Measurements from ENCODE around the gene SUMF1.

SUMF1 gene

GRCh38 chr3:4497005-4497692, 30.1 kb upstream of the SUMF1 start:
- no peak for DNase-seq

DNA sequence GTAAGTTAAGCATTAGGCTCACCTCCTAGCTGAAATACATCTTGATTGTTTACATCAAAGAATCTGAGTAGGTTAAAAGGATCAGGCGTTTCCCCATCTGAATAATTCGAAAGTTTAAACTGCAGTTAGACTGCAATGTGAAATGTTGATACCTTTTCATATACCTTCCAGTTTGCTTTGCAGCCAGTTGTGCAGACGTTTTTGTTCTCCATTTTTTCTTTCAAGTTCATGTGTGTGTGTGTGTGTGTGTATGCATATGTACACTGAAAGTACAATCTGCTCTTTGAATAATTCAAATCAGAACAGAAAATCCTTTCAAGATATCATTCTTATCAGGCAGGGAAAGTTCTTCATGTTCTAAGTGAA, 29.0 kb upstream of the SUMF1 start:
- no peak for DNase-seq

DNA sequence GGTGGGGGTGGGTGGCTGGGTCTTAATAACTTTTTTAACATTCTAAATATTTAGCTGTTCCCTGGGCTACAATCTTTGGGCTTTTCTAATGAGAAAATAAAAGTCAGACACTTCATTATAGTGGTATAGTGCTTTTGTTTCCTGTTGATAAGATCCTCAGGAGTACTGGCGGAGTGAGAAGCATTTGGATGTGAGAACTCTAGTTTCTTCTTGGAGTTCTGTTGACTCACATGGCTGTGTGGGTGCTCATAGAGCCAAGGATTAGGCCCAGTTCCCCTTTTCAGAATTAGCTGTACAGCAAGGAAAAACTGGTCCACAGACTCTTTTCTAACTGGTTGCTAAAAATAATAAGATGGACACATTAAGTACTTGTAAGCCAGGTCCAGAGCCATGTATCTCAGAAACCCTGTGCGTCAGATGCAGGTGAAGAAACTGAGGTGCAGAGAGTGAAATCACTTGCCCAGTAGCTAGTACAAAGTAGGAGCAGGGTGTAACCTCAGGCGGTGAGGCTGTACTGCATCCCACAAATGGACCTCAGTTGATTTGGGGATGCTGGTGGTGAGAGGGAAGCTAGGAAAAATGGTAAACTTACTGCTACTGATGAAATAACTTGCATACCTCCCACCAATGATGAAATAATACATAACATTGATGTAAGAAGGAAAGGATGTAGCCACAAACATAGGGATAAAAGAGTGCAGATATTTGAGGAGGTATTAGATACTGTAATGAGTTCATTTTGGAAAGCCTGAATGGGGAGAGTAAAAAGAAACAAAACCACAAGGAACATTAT, 28.4 kb upstream of the SUMF1 start:
- DNase-seq, result no peak

- DNase-seq, result no peak
Measured at GRCh38 chr3:4494895-4495264, 27.8 kb upstream of the SUMF1 start.

GRCh38 chr3:4493941-4494894, 27.1 kb upstream of the SUMF1 start:
- no peak for DNase-seq

DNA sequence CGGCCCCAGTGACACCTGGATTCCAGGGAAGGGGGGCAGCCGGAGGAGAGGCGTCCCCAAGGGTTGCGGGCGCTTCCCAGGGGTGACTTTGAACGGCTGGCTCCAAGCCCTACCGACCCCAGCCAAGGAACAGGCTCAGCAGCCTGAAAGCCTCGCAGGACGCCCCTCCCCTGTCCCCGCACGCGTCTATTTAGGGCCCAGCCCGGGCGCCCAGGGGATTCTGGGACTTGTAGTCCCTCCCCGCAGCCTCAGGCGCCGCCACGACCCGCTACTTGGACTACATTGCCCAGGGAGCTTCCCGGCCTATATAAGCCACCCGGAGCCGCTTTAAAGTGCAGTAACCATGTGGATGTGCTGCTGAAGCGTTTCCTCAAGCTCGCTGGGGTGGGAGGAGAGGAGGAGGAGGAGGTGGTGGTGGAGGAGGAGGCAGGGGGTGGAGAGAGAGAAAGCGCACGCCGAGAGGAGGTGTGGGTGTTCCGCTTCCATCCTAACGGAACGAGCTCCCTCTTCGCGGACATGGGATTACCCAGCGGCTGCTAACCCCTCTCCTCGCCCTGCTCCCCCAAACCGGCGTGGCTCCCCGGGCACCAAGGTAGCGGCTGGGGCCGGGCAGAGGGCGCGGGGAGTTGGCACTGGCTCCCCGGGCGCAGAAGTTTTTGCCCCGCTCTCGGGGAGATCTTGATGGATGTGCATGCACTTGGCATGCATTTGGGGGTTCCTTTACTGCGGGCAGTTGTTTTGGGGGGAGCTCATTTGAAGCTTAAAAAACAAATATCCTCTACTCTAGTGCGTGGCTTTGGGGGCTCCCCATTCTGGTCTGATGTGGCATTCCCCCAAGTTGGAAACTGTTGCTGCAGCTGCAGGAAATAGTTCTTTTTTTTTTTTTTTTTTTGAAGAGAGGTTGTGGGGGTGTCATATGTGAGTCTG, 26.2 kb upstream of the SUMF1 start, which contains the start of gene ITPR1:
ITPR1 (plus strand) TSS at position 335 of the 927 bp plus-strand sequence. CDS start 23,144 bp downstream, outside the sequence.
- peak; percentile 99 for DNase-seq

- DNase-seq, result no peak
Measured at GRCh38 chr3:4492208-4493013, 25.3 kb upstream of the SUMF1 start.

DNA sequence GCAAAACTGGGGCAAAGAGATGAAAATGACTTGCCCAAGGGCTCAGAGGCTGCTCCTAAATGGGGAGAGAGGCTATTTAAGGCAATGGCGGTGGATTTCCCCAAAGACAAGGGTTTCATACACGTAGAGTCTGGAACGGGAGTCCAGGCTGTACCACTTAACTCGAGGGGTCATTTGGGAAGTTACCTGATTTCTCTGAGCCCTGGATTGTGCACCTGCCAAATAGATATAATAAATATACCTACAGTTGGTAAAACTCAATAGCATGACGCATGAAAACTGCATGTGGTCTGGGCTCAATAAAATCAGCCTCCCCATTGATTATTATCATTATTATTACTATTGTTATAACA, 24.8 kb upstream of the SUMF1 start:
- no peak for DNase-seq

DNA sequence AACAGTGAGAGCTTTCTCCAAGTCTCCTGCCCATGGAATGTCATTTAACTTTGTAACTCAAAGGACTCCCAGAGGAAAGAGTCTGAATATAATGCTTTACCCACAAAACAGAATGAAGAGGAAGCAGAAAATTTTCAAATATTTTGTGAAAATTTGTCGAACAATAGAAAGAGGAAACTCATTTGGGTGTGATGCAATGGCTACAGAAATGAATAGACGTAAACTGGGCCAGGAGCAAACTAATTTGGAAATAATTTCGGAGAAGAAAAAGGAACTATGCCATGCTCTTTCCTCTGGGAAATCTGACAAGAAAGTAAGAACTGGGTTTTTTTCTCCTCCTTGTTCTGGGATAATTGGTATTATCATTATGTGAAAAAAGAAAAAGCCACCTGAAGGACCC, 11.2 kb upstream of the SUMF1 start:
- DNase-seq, result peak; percentile 18

- no peak for DNase-seq
Measured at GRCh38 chr3:4476496-4476895, 9.4 kb upstream of the SUMF1 start.

DNA sequence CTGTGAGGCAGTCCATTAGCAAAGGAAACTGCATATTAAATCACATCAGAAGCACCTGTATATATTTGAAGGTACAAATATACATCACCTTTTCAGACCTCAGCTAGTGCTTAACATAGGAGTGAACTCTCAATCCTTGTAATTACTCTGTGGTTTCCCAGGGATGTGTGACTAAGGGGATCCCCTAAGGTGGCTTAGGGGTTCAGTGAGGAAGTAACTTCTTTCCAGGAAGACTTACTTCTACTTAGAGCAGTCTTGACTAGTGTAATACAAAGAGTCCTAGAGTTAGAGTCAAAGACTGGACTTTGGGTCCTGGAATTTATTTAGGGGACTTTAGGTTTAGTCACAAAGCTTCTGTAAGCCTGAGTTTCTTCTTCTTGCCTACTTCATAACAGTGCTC, 8.7 kb upstream of the SUMF1 start:
- DNase-seq, result no peak

DNA sequence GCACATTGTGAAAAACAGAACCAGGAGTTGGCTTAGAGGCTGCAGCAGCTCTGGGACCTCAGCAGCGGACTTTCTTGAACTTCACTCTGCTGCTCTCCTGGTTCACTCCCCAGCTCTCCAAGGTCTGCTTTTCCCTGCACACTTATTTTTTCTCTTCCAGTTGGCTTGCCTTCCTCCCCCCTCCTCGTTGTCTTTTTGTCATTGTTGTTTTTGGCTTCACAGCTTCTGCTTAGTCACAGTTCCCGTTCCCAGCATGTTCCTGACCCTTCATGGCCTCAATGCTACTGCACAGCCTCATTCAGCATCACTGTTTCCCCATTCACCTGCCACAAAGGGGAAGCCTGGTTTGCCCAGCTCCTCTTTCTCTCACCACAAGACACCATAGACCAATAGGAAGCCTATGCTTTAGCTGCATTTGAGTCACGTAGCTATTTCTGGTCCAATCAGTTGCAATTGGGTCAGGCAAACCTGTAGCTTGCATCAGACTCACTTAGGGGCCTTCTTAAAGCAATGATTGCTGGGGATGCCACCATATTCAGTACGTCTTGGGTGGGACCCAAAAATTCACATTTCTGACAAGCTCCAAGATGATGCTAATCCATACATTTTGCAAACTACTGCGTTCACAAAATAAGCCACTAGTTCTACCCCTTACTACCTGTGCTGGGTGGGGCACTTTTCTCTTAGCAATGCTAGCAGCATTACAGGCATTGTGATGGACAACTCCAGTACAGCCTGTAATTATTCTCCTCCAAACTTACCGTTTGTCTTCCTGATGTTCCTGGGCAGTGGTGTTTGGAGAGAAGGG, 7.8 kb upstream of the SUMF1 start:
- peak; percentile 99 for DNase-seq

DNA sequence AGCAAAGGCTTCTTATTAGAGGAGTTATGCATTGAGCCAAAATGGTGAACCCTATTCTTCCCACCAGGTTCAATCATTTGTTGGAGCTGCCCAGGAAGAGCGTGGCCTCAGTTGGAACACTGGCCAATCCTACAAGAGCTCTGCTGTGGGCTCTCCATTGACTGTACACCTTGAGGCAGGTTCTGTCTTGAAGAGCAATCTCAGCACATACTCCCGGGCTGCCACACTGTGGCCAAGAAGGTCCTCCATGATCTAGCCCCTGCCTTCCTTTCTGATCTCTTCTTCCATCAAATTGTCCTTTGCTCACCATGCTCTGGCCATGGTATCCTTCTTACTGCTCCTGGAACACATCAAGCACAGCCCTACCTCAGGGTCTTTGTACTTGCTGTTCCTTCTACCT, 5.7 kb upstream of the SUMF1 start:
- DNase-seq, result no peak

- DNase-seq, result no peak
Measured at GRCh38 chr3:4472312-4472711, 5.2 kb upstream of the SUMF1 start.

DNA sequence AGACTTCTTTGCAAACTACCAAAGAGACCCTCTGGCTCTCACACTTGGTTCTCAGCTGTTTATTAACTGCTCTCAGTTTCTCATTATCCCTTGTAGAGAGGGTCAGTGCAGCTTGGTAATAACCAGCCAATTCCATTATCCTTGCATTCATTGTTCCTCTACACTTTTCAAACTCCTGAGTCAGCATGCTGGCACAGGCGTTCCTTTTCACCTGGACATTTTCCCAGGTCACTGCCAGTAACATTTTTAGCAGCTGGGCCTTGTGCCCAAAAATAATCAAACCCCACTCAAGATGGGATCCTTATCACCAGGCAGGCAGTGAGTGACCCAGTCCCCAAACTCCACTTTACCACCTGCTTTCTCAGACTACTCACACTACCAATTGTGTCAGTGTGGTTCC, 4.8 kb upstream of the SUMF1 start:
- no peak for DNase-seq

DNA sequence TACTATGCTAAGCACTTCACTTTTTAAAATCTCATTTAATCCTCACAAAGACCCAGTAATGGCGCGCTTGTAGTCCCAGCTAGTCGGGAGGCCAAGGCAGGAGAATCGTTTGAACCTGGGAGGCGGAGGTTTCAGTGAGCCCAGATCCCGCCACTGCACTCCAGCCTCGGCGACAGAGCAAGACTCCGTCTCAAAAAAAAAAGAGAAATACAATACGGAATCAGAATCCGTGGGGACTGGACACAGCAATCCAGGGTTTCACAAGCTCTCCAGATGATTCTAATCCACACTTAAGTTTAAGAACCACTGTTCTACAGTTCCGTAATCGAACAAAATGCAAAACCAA, 426 bp upstream of the SUMF1 start:
- no peak for DNase-seq

DNA sequence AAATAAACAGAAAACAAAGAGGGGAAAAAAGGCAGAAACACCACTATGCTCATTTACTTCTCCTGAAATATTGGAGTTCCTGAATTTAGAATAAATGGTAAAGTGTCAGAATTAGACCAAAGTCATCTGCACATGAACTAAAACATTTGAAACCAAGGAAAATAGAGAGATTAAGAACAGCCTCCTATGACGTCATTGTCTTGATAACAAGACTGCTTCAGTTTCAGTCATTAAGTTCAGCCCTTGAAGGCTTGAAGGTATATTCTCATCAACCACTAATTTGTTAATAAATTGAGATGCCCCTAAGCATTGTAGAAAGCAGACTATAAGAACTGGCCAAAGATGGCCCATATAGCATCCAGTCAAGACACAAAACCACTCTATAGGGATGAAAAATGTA, 2.5 kb downstream of the SUMF1 start:
- DNase-seq, result no peak

DNA sequence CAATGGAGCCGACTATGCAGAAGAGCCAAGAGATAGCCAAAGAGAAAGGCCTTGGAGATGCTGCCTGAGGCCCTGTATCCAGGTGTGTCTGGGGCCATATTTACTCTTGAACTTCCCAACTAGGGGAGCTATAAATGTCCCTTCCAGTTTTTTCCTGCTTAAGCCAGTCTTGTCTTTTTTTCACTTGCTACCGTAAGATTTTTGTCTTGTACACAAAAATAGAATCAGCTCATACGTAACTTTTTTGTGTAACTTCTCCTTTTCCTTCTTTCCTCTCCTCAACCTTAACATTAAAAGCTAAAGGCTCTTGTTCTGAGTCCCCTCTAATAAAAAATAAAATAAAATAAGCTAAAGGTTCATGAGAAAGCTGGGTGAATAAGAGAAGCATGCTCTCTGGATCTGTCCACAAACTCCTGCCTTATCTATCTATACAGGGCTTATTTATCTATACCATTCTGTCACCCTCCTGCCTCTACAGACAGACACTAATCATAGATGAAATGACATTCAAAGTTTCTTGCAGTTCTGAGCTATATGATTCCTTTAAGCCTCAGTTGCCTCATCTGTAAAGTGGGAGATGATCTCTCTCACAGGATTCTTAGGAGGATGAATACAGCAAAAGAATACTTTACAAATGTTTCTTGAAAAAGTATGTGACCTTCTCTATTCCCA, 4.6 kb downstream of the SUMF1 start:
- no peak for DNase-seq

GRCh38 chr3:4461468-4462090, 5.5 kb downstream of the SUMF1 start:
- DNase-seq, result no peak

DNA sequence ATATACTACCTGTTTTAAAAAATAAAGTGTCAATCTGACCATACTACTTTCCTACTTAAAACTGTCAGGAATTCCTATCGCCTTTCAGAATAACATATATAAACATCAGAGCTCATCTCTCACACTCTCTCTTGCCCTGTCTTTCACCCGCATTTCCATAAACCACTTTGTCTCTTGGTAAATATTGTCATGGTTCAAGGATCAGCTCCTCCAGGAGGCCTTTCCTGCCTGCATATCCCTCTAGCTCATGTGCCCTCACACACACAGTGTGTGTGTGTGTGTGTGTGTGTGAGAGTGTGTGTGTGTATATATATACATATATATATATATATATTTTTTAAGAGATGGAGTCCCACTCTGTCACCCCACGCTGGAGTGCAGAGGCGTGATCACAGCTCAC, 6.7 kb downstream of the SUMF1 start:
- DNase-seq, result no peak

Data from SIG-M5 (cell line).